SHP77 treated with DMSO at 0.1 percent for 48 hours (cell line): ENCODE results near the gene BHLHE40.

Experiments used
- DNase-seq: peaks from one replicate; lab custom pipeline; 2025; lab: John Stamatoyannopoulos, UW

BHLHE40 gene

GRCh38 chr3:5019411-5020241, 40.4 kb downstream of the BHLHE40 start:
- no peak for DNase-seq

GRCh38 chr3:5020242-5020722, 41.0 kb downstream of the BHLHE40 start:
- DNase-seq: no peak

- DNase-seq: no peak
Measured at GRCh38 chr3:5021116-5022092, 42.2 kb downstream of the BHLHE40 start.

GRCh38 chr3:5022187-5022965, 43.1 kb downstream of the BHLHE40 start:
- DNase-seq: no peak

- no peak for DNase-seq
Measured at GRCh38 chr3:5022966-5023776, 43.9 kb downstream of the BHLHE40 start.

GRCh38 chr3:5023777-5024346, 44.6 kb downstream of the BHLHE40 start:
- no peak for DNase-seq

- no peak for DNase-seq
Measured at GRCh38 chr3:5026046-5026362, 46.8 kb downstream of the BHLHE40 start.

- no peak for DNase-seq
Measured at GRCh38 chr3:5029715-5030114, 50.5 kb downstream of the BHLHE40 start.

- DNase-seq: no peak
Measured at GRCh38 chr3:5030152-5030551, 50.9 kb downstream of the BHLHE40 start.

- DNase-seq: no peak
Measured at GRCh38 chr3:5032844-5033243, 53.6 kb downstream of the BHLHE40 start.
